Measurements from ENCODE around the gene B3GNT7.

Gene B3GNT7

DNA sequence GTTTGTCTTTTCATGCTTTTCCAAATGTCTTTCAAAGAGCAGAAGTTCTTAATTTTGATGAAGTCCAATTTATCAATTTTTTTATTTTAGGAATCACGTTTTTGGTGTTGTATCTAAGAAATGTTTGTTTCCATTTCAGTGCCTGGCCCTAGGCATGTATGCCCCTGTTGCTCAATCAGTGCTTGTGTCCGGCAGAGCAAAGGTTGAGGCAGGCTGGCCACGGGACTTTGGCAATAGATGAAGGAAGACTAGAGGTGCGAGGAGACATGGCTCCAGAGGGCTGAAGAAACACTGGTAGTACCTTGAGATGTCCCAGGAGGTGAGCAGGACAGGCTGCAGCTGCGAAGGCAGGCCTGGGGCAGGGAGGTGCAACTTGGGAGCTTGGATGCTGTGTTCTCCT is 10.1 kb upstream of the B3GNT7 start:
- no peaks in the 10 kb centered on the region for H3K9me2 ChIP-seq (replicated peaks; ENCODE audit: insufficient read depth, low read length)
- H3K4me1 ChIP-seq (ENCODE audit: low read length), result no peaks in the 10 kb centered on the region
- no peaks in the 10 kb centered on the region for H4K20me1 ChIP-seq (ENCODE audit: insufficient read depth, low read length)
- no peak overlapping the region for H3K27ac ChIP-seq (ENCODE audit: low read length)
- no peaks in the 10 kb centered on the region for H3K27me3 ChIP-seq (replicated peaks; ENCODE audit: insufficient read depth, low read length)
- H2AFZ ChIP-seq (ENCODE audit: low read length), result no peak overlapping the region
- H3K9me3 ChIP-seq (replicated peaks; ENCODE audit: insufficient read depth, low read length), result no peaks in the 10 kb centered on the region
- no peaks in the 10 kb centered on the region for H3K79me2 ChIP-seq (ENCODE audit: low read length)
- H3K9ac ChIP-seq (ENCODE audit: low read length), result no peak overlapping the region
- H3K4me2 ChIP-seq (ENCODE audit: low read depth, low read length), result no peak overlapping the region
- no peak overlapping the region for H3K4me3 ChIP-seq (ENCODE audit: low read length)
- no peak for DNase-seq
- H3K36me3 ChIP-seq (replicated peaks; ENCODE audit: insufficient read depth, low read length), result no peaks in the 10 kb centered on the region
- TF ChIP-seq, protein P1, sequence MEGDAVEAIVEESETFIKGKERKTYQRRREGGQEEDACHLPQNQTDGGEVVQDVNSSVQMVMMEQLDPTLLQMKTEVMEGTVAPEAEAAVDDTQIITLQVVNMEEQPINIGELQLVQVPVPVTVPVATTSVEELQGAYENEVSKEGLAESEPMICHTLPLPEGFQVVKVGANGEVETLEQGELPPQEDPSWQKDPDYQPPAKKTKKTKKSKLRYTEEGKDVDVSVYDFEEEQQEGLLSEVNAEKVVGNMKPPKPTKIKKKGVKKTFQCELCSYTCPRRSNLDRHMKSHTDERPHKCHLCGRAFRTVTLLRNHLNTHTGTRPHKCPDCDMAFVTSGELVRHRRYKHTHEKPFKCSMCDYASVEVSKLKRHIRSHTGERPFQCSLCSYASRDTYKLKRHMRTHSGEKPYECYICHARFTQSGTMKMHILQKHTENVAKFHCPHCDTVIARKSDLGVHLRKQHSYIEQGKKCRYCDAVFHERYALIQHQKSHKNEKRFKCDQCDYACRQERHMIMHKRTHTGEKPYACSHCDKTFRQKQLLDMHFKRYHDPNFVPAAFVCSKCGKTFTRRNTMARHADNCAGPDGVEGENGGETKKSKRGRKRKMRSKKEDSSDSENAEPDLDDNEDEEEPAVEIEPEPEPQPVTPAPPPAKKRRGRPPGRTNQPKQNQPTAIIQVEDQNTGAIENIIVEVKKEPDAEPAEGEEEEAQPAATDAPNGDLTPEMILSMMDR (IDR thresholded peaks at IDR 0.05; ENCODE audit: low read length), result no peak
- TF ChIP-seq EZH2phosphoT487 (IDR thresholded peaks at IDR 0.05; ENCODE audit: low read length) (no peak), EZH2 (optimal IDR thresholded peaks at IDR 0.05; ENCODE audit: low read depth, low read length) (no peak)
- H3F3A ChIP-seq (ENCODE audit: insufficient read depth, low read length), result no peaks in the 10 kb centered on the region

DNA sequence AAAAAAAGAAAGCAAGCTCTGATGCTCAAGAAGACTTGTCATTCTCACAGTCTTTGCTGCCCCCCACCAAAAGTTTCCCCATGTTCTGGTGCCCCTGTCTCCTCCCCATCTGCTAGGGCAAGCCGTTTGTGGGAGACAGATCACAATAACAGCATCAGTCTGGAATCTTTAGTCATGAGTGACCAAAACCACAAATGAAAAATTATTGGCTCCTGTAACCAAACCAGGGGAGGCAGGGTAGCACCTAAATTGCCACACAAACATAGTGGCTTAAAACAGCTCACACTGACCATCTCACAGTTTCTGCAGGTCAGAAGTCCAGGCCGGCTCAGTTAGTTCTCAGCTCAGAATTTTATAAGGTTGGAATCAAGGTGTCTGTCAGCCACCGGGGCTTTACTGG is 9.1 kb upstream of the B3GNT7 start:
- no peak overlapping the region for H3K9ac ChIP-seq (ENCODE audit: low read length)

DNA sequence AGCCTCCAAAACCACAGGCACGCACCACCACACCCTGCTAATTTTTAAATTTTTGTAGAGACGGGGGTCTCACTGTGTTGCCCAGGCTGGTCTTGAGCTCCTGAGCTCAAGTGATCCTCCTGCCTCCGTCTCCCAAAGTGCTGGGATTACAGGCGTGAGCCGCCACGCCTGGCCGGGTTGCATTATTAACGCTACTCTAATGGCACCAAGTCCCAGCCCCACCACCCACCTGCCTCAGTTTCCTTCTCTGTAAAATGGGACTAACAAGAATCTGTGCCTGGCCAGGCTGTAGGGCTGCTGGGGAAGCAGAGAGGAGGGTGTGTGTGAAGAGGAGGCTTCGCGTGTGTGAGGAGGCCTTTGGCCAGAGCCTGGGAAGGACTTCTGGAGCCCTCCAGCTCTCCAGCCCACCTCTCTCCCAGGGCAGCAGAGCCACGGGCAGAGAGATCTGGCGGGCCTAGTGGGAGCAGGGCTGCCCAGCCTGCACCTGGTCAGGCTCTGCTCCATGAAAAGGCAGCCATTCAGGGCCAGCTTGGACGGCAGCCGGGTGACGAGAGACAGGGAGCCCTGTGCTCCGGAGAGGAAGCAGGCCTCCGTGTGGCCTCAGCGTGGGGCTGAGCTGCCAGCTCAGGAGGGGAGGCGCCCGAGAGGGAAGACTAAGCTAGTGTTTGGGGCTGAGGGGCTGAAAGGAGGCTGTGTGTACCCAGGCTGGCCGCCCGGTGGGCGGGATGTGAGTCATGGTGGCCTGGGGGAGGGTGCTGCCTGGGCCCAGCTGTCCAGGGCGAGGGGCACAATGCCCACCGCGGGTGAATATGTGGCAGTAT is 7.4 kb upstream of the B3GNT7 start:
- H3K4me2 ChIP-seq (ENCODE audit: low read depth, low read length), result no peak overlapping the region
- H3K4me1 ChIP-seq (ENCODE audit: low read length), result no peaks in the 10 kb centered on the region

More for the DNA sequence above, 9.1 kb upstream of the B3GNT7 start:
- TF ChIP-seq EZH2phosphoT487 (IDR thresholded peaks at IDR 0.05; ENCODE audit: low read length) (no peak), EZH2 (optimal IDR thresholded peaks at IDR 0.05; ENCODE audit: low read depth, low read length) (no peak)
- TF ChIP-seq, protein P1 (IDR thresholded peaks at IDR 0.05; ENCODE audit: low read length), result no peak
- DNase-seq, result no peak
- Histone ChIP-seq H3K4me1 (ENCODE audit: low read length) (no peaks in the 10 kb centered on the region), H3K27ac (ENCODE audit: low read length) (no peak overlapping the region), H3K9me3 (replicated peaks; ENCODE audit: insufficient read depth, low read length) (no peaks in the 10 kb centered on the region), H3K4me2 (ENCODE audit: low read depth, low read length) (no peak overlapping the region), H3K4me3 (ENCODE audit: low read length) (no peak overlapping the region), H2AFZ (ENCODE audit: low read length) (no peak overlapping the region), H3K9me2 (replicated peaks; ENCODE audit: insufficient read depth, low read length) (no peaks in the 10 kb centered on the region), H3K27me3 (replicated peaks; ENCODE audit: insufficient read depth, low read length) (no peaks in the 10 kb centered on the region), H3F3A (ENCODE audit: insufficient read depth, low read length) (no peaks in the 10 kb centered on the region), H4K20me1 (ENCODE audit: insufficient read depth, low read length) (no peaks in the 10 kb centered on the region), H3K79me2 (ENCODE audit: low read length) (no peaks in the 10 kb centered on the region), H3K36me3 (replicated peaks; ENCODE audit: insufficient read depth, low read length) (no peaks in the 10 kb centered on the region)

More for the DNA sequence above, 7.4 kb upstream of the B3GNT7 start:
- Histone ChIP-seq H3K9me2 (replicated peaks; ENCODE audit: insufficient read depth, low read length) (no peaks in the 10 kb centered on the region), H3K9me3 (replicated peaks; ENCODE audit: insufficient read depth, low read length) (no peaks in the 10 kb centered on the region), H3K36me3 (replicated peaks; ENCODE audit: insufficient read depth, low read length) (no peaks in the 10 kb centered on the region), H4K20me1 (ENCODE audit: insufficient read depth, low read length) (no peaks in the 10 kb centered on the region), H3K4me3 (ENCODE audit: low read length) (no peak overlapping the region), H3K27ac (ENCODE audit: low read length) (no peak overlapping the region), H3K27me3 (replicated peaks; ENCODE audit: insufficient read depth, low read length) (no peaks in the 10 kb centered on the region), H3K79me2 (ENCODE audit: low read length) (no peaks in the 10 kb centered on the region), H3K9ac (ENCODE audit: low read length) (no peak overlapping the region), H3F3A (ENCODE audit: insufficient read depth, low read length) (no peaks in the 10 kb centered on the region), H2AFZ (ENCODE audit: low read length) (no peak overlapping the region)
- no peak for DNase-seq
- TF ChIP-seq EZH2 (optimal IDR thresholded peaks at IDR 0.05; ENCODE audit: low read depth, low read length) (no peak), EZH2phosphoT487 (IDR thresholded peaks at IDR 0.05; ENCODE audit: low read length) (no peak)
- TF ChIP-seq, protein P1 (IDR thresholded peaks at IDR 0.05; ENCODE audit: low read length), result no peak
